Kidney (tissue), 14 donors: ENCODE measurements around the gene KIF6. TPM values are rescaled to one million over a fixed set of nuclear protein-coding genes. Genes with fewer than 3 reads are reported as not detected.

ENCODE experiments used
- DNase-seq, 5 donors: peaks; one replicate each; pipeline ENCODE4 v3.0.0-alpha.2; 2013 to 2020
- FAIRE-seq: peaks from 2 replicates; lab custom pipeline; 2012; peaks lifted over from hg19 to GRCh38; lab: Jason Lieb, UNC
- H3K27ac ChIP-seq, 2 donors: one replicate each; pipeline ENCODE4 v1.7.0; 2013; ENCODE audit warnings: low read depth in 2 of 2, low read length in 2 of 2, inconsistent platforms in 1 of 2
- H3K27me3 ChIP-seq: one replicate; pipeline ENCODE4 v1.7.1; 2013; ENCODE audit warnings: low read length, inconsistent platforms; ENCODE audit not compliant: control insufficient read depth, insufficient read depth
- H3K36me3 ChIP-seq, 3 donors: one replicate each; pipeline versions ENCODE4 v1.7.0 to v1.7.1; 2013; ENCODE audit warnings: low read length in 3 of 3, control low read depth in 1 of 3, inconsistent platforms in 1 of 3; ENCODE audit not compliant: insufficient read depth in 3 of 3, control insufficient read depth in 2 of 3
- H3K4me1 ChIP-seq, 3 donors: one replicate each; pipeline versions ENCODE4 v1.7.0 to v1.7.1; 2013; ENCODE audit warnings: low read length in 3 of 3, inconsistent platforms in 1 of 3, low read depth in 1 of 3; ENCODE audit not compliant: control insufficient read depth in 2 of 3, insufficient read depth in 2 of 3
- H3K4me3 ChIP-seq, 3 donors: one replicate each; pipeline versions ENCODE4 v1.7.0 to v1.8.1; 2013; ENCODE audit warnings: low read length in 3 of 3, control low read depth in 1 of 3, inconsistent platforms in 1 of 3
- H3K9ac ChIP-seq, 3 donors: one replicate each; pipeline versions ENCODE4 v1.7.0 to v1.7.1; 2013; ENCODE audit warnings: low read length in 3 of 3, control low read depth in 1 of 3, inconsistent platforms in 1 of 3
- H3K9me3 ChIP-seq, 3 donors: one replicate each; pipeline versions ENCODE4 v1.7.0 to v1.7.1; 2013; ENCODE audit warnings: low read length in 3 of 3, control low read depth in 1 of 3, inconsistent platforms in 1 of 3; ENCODE audit not compliant: control insufficient read depth in 2 of 3, insufficient read depth in 1 of 3
- intact Hi-C: fragments of 100-400 bp; cut with DNase I; formaldehyde crosslinking; loops from one replicate; pipeline ENCODE4 v1.11.1; 2022
- polyA plus RNA-seq: library from polyadenylated mRNA; stranded (reverse); fragments of 350-450 nt; fragmentation: Illumina TruSeq; extraction: RNeasy Lipid Tissue Mini Kit (QIAGEN cat#74804); gene quantifications from one replicate; pipeline ENCODE4 v1.2.3, GENCODE V29; 2014; ENCODE audit warnings: low read depth, low replicate concordance; ENCODE audit not compliant: insufficient read depth
- total RNA-seq: library from RNA; stranded (reverse); fragmentation: NEBNext Ultra II Directional; extraction: Animal tissue kit (Norgen Biotek cat#: 25700); gene quantifications from one replicate; pipeline ENCODE4 v1.2.1, GENCODE V29; 2021
- TF ChIP-seq, protein P1 (sequence below): IDR thresholded peaks from 3 replicates; pipeline ENCODE4 v1.5.1; 2012; ENCODE audit warnings: mild to moderate bottlenecking, moderate library complexity, borderline replicate concordance; ENCODE audit not compliant: insufficient read depth; ENCODE audit errors: extremely low read depth
- donor health status: control.
- donor health status: control.
- donor health status: control.
- donor health status: control.
- donor health status: control.
- donor health status: DM: yes; HTN: yes; CAD: no.
- donor health status: Normal renal cell carcinoma (clear cell type).

The KIF6 gene
- total and polyA plus RNA-seq, 2 donors from 2014 or later = 1.7 to 2.9 TPM

DNA sequence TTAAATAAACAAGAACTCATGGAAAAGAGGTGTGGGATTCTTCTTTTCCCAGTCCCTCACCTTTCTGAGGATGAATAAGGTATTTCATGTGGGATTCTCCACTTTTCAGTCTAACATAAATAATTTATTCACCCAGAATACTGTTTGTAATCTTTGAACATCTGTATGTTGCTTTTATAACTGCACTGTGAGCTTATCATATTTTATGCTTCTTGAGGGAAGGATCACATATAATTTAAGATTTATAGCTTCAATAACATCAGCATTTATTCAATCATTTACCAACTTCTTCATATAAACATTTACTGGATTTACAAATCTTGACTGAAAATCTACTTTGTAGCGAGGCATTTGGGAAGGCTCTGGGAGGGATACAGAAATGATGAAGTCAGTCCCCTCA lies 248.5 kb downstream of the KIF6 start:
- FAIRE-seq = no peak
- Histone ChIP-seq H3K9ac (no peak overlapping the region), H3K36me3 (no peaks in the 10 kb centered on the region)

DNA sequence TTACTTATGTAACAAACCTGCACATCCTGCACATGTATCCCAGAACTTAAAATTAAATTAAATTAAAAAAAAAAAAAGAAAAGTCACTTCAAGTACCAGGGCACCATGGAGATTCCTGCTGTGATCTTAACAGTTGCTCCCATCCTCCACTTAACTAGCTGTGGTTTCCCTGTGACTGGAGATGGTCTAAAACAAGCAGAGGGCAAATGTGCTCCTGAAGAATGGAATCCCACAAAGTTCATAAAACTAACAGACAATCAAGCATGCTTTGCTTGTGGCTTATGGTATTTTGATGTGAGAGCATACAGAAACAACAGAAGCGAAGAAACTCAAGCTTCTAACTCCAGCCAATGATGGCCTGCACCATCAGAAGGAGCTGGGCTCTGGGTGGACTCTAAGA lies 249.1 kb downstream of the KIF6 start:
- Histone ChIP-seq H3K9ac (no peak overlapping the region), H3K9me3 (no peaks in the 10 kb centered on the region), H3K4me3 (no peak overlapping the region), H3K27me3 (no peaks in the 10 kb centered on the region), H3K4me1 (no peaks in the 10 kb centered on the region), H3K27ac (no peak overlapping the region), H3K36me3 (no peaks in the 10 kb centered on the region)
- TF ChIP-seq, protein P1, sequence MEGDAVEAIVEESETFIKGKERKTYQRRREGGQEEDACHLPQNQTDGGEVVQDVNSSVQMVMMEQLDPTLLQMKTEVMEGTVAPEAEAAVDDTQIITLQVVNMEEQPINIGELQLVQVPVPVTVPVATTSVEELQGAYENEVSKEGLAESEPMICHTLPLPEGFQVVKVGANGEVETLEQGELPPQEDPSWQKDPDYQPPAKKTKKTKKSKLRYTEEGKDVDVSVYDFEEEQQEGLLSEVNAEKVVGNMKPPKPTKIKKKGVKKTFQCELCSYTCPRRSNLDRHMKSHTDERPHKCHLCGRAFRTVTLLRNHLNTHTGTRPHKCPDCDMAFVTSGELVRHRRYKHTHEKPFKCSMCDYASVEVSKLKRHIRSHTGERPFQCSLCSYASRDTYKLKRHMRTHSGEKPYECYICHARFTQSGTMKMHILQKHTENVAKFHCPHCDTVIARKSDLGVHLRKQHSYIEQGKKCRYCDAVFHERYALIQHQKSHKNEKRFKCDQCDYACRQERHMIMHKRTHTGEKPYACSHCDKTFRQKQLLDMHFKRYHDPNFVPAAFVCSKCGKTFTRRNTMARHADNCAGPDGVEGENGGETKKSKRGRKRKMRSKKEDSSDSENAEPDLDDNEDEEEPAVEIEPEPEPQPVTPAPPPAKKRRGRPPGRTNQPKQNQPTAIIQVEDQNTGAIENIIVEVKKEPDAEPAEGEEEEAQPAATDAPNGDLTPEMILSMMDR = no peak
- FAIRE-seq (no peak), DNase-seq (no peak)
- intact Hi-C loops = no loop called here

More for the DNA sequence above, 248.5 kb downstream of the KIF6 start:
- Histone ChIP-seq H3K27me3 (no peaks in the 10 kb centered on the region), H3K4me3 (no peak overlapping the region), H3K9me3 (no peaks in the 10 kb centered on the region), H3K27ac (no peak overlapping the region), H3K4me1 (no peaks in the 10 kb centered on the region)
- intact Hi-C loops = no loop called here
- no peak for DNase-seq
- TF ChIP-seq, protein P1 = no peak

DNA sequence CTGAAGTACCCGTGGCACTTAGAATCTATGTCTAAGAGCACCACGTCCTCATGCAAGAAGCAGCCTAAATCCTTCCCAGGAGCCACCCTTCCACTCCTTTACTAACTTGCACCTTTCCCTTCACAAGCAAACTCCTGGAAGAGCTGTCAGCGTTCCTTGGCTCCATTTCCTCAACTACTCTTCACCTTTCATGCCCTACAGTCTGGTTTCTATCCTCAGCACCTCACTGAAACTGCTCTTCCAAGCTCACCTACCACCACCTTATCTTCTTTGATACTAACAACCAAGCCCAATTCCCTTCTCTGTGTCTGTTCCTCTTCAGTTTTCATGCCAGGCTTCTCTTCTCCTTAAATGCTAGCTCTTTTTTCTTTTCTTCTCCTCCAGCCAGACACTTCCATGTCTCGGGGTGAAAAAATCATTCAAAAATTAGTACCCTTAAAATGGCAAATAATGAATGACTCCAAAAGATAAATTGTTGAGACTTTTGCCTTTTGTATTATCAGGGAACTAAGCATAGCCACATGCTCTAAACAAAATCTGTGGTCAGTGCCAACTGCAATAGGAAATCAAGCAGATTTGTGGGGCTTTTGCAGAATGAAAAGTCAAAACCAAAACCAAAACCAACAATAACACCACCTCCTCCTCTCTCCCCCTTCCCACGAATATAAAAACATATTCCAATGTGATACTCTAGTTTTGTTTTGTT lies 253.1 kb downstream of the KIF6 start:
- intact Hi-C loops = no loop called here
- no peak for DNase-seq
- H3K4me1 ChIP-seq = no peaks in the 10 kb centered on the region
- no peak overlapping the region for H3K9ac ChIP-seq
- no peaks in the 10 kb centered on the region for H3K36me3 ChIP-seq
- FAIRE-seq = no peak
- H3K4me3 ChIP-seq = no peak overlapping the region
- no peaks in the 10 kb centered on the region for H3K9me3 ChIP-seq
- no peaks in the 10 kb centered on the region for H3K27me3 ChIP-seq
- TF ChIP-seq, protein P1 = no peak
- H3K27ac ChIP-seq = peak overlapping the region in 1 of 2 donors; percentile 19

DNA sequence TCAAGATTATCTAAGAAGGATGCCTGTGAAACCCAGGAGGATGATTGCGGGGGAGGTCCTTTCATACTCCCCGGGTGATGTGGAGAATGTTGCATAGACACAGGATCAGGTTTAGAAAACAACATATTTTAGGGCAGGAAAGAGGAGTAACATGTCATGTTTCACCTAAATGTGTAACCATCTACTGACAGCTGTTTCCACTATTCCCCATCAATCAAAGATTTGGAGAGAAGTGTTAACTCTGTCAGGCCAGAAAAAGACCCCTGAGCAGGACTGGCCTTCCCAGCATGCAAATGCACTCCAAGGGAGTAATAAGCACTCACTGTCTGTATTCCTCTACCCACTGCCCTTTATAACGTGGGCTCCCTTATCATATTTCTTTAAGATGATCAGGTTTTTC lies 254.7 kb downstream of the KIF6 start:
- peak in 4 of 5 donors; percentile 42 to 80 (median 62) for DNase-seq
- Histone ChIP-seq H3K9me3 (no peaks in the 10 kb centered on the region), H3K27me3 (no peaks in the 10 kb centered on the region), H3K4me3 (no peak overlapping the region), H3K9ac (no peak overlapping the region), H3K4me1 (no peaks in the 10 kb centered on the region), H3K27ac (no peak overlapping the region), H3K36me3 (no peaks in the 10 kb centered on the region)
- TF ChIP-seq, protein P1 = no peak
- intact Hi-C loops = no loop called here
- FAIRE-seq = no peak
